ENCODE measurements around the gene PLCB4. TPM values are rescaled to one million over a fixed set of nuclear protein-coding genes. Genes with fewer than 3 reads are reported as not detected.
A peak's percentile ranks its signal among the peaks of the same experiment; 100 is the strongest.

The PLCB4 gene
- total and polyA plus RNA-seq, 8 donors = 0.56 to 9.3 (median 2.3) TPM

DNA sequence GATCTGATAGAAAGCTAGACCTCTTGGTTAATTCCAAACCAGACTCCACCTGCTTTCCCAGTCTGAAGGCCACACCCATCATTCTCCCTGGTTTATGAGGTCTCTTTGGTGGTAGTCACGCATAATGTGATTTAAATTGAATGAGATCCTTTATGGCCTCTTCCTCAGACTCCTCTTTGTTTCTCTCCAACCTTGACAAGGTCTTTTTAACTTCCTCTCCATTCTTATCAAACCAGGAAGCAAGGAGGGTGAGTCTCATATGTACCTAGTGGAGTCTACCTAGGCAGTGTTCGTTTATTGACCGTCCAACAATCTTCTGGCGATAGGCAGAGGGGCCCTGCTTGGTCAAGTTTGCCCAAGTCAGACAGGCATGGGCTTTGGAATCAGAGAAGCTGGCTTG is 261.3 kb downstream of the PLCB4 start:
- H3K4me3 ChIP-seq = no peak overlapping the region
- no peaks in the 10 kb centered on the region for H3K36me3 ChIP-seq
- no peak for TF ChIP-seq CTCF (IDR thresholded peaks at IDR 0.05)
- DNase-seq (no peak), FAIRE-seq (peak; percentile 69), ATAC-seq (no peak)
- WGBS, 2 donors = 83% methylated on average over 4 of the region's 4 CpGs
- H3K27me3 ChIP-seq = no peaks in the 10 kb centered on the region
- intact Hi-C loops (cut with DNase I) = no loop called here
- no peaks in the 10 kb centered on the region for H3K4me1 ChIP-seq
- no peaks in the 10 kb centered on the region for H3K9me3 ChIP-seq
- H3K27ac ChIP-seq = no peak overlapping the region

- H3K36me3 ChIP-seq = no peaks in the 10 kb centered on the region
- ATAC-seq (no peak), FAIRE-seq (no peak), DNase-seq (no peak)
- 65 to 70% methylated on average over 2 of the region's 2 CpGs for WGBS, 2 donors
- H3K4me1 ChIP-seq = no peaks in the 10 kb centered on the region
- H3K27ac ChIP-seq = peak overlapping the region in 1 of 4 donors; percentile 30
- no peak for TF ChIP-seq CTCF (IDR thresholded peaks at IDR 0.05)
- no peaks in the 10 kb centered on the region for H3K27me3 ChIP-seq
- no peak overlapping the region for H3K4me3 ChIP-seq
- H3K9me3 ChIP-seq = no peaks in the 10 kb centered on the region
- intact Hi-C loops (cut with DNase I) = no loop called here
Observed at GRCh38 chr20:9331707-9332435, 263.0 kb downstream of the PLCB4 start.

- Histone ChIP-seq H3K27ac (no peak overlapping the region), H3K9me3 (no peaks in the 10 kb centered on the region), H3K4me1 (no peaks in the 10 kb centered on the region), H3K36me3 (no peaks in the 10 kb centered on the region), H3K27me3 (no peaks in the 10 kb centered on the region), H3K4me3 (no peak overlapping the region)
- intact Hi-C loops (cut with DNase I) = no loop called here
- WGBS, 2 donors = 47 to 48% methylated on average over 3 of the region's 3 CpGs
- DNase-seq = no peak
- no peak for ATAC-seq
- TF ChIP-seq CTCF (IDR thresholded peaks at IDR 0.05) = no peak
- no peak for FAIRE-seq
Observed at GRCh38 chr20:9332791-9333479, 264.0 kb downstream of the PLCB4 start.

DNA sequence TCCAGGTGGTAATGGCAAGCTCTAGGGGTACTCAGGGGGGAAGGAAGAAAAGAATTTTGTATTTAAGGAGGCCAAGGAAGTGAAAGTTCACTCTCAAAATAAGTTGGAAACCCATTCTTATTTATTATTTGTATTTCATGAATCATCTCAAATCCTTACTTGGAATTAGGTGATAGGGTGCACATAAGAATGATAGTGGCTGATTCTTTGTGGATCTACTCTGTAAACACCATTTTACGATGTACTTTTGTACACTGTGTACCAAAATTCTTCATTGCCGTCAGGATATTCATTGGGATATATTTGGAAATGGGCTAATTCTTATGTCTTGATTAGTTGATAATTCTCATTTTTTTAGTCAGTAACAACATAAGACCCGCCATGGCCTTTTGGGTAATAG is 266.0 kb downstream of the PLCB4 start:
- FAIRE-seq (no peak), DNase-seq (no peak), ATAC-seq (no peak)
- Histone ChIP-seq H3K4me3 (no peak overlapping the region), H3K27me3 (no peaks in the 10 kb centered on the region), H3K4me1 (no peaks in the 10 kb centered on the region), H3K27ac (no peak overlapping the region), H3K36me3 (no peaks in the 10 kb centered on the region), H3K9me3 (no peaks in the 10 kb centered on the region)
- intact Hi-C loops (cut with DNase I) = no loop called here
- 79 to 89% methylated on average over 3 of the region's 3 CpGs for WGBS, 2 donors
- TF ChIP-seq CTCF (IDR thresholded peaks at IDR 0.05) = no peak

DNA sequence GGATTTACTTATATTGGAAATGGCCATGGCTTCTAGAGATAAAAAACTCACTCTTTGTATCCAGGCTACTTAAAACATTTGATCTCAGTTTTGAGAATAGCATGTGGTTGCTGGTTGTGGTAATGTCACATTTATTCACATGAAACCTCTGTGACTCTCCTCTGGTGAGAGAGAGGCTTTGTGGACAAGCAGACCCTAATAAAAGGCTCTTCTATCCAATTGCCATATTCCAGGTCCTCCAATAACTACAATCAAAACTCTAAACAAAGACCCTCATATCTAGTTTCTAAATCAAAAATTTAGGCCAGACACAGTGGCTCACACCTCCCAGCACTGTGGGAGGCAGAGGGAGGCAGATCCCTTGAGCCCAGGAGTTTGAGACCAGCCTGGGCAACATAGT is 269.2 kb downstream of the PLCB4 start:
- no peaks in the 10 kb centered on the region for H3K27me3 ChIP-seq

More for the DNA sequence above, 269.2 kb downstream of the PLCB4 start:
- no peak overlapping the region for H3K4me3 ChIP-seq
- TF ChIP-seq CTCF (IDR thresholded peaks at IDR 0.05) = no peak
- no peaks in the 10 kb centered on the region for H3K9me3 ChIP-seq
- intact Hi-C loops (cut with DNase I) = no loop called here
- no peaks in the 10 kb centered on the region for H3K36me3 ChIP-seq
- DNase-seq (no peak), ATAC-seq (no peak), FAIRE-seq (no peak)
- no peak overlapping the region for H3K27ac ChIP-seq
- H3K4me1 ChIP-seq = no peaks in the 10 kb centered on the region

All from pancreas (tissue), 10 donors.